Measurements from ENCODE around the gene PDE8B. TPM values are rescaled to one million over a fixed set of nuclear protein-coding genes. Genes with fewer than 3 reads are reported as not detected.

Gene PDE8B
- total RNA-seq, 1 donor from 2014 or later, result 2.6 TPM

DNA sequence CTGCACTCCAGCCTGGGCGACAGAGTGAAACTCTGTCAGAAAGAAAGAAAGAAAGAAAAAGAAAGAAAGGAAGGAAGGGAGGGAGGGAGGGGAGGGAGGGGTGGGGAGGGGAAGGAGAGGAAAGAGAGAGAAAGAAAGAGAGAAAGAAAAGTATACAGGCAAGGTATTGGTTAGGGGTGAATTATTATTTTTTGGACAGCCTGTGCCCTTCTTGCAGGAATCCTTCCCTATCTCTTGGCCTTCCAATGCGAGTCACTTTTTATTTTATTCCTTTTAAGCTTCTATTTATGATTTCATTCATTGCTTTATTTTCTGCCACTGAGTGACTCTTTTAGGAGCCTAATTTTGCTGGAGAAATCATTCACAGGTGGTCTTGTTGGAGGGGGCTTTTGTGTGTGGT lies 98.7 kb downstream of the PDE8B start:
- H3K9me3 Mint-ChIP-seq (ENCODE audit: low read depth), result peaks cover 4% of the 10 kb centered on the region
- no peak for DNase-seq (ENCODE audit: low spot score, unreplicated experiment)
- no peak overlapping the region for H3K4me3 Mint-ChIP-seq (ENCODE audit: low read depth)
- H3K4me1 Mint-ChIP-seq (ENCODE audit: low read depth), result peaks cover 14% of the 10 kb centered on the region
- no peaks in the 10 kb centered on the region for H3K36me3 Mint-ChIP-seq (ENCODE audit: insufficient read depth)
- TF ChIP-seq, protein P1, sequence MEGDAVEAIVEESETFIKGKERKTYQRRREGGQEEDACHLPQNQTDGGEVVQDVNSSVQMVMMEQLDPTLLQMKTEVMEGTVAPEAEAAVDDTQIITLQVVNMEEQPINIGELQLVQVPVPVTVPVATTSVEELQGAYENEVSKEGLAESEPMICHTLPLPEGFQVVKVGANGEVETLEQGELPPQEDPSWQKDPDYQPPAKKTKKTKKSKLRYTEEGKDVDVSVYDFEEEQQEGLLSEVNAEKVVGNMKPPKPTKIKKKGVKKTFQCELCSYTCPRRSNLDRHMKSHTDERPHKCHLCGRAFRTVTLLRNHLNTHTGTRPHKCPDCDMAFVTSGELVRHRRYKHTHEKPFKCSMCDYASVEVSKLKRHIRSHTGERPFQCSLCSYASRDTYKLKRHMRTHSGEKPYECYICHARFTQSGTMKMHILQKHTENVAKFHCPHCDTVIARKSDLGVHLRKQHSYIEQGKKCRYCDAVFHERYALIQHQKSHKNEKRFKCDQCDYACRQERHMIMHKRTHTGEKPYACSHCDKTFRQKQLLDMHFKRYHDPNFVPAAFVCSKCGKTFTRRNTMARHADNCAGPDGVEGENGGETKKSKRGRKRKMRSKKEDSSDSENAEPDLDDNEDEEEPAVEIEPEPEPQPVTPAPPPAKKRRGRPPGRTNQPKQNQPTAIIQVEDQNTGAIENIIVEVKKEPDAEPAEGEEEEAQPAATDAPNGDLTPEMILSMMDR (IDR thresholded peaks at IDR 0.05; ENCODE audit: unreplicated experiment), result no peak
- peaks cover 9% of the 10 kb centered on the region for H3K27me3 Mint-ChIP-seq
- no peak overlapping the region for H3K27ac Mint-ChIP-seq

DNA sequence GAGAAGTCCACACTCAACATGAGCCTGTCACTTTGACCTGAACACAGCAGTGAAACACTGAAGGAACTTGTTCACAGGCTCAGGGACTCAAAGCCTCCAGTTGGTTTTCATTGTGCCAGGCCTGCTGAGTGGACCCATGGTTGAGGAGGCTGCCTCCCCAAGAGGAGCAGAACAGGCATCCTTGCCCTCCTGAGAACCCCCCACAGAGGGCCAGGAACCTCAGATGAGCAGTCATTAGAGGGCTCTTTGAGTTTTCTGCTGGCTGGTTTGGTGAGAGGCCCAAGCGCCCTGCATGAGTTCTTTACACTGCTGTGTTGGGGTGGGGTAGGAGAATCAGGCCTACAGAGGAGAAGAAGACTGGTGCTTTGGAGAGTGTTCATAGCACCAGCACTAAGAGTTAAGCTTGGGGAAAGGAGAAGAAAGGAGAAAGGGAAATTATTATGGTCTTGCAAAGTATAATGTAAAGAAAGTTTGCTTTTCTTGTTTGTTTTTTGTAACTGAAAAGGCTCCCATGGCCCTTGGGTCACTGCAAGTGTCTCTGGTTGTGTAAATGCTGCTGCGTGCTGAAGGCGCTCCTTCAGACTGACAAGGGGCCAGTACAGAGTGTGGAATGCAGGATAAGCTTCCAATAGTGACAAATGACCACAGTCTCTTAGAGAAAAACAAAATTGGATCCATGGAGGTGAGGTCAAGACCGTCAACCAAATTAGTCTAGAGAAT lies 100.2 kb downstream of the PDE8B start:
- no peak for DNase-seq (ENCODE audit: low spot score, unreplicated experiment)
- Mint-ChIP-seq H3K4me1 (ENCODE audit: low read depth) (peaks cover 11% of the 10 kb centered on the region), H3K4me3 (ENCODE audit: low read depth) (no peak overlapping the region), H3K27me3 (peaks cover 4% of the 10 kb centered on the region), H3K36me3 (ENCODE audit: insufficient read depth) (no peaks in the 10 kb centered on the region), H3K27ac (no peak overlapping the region), H3K9me3 (ENCODE audit: low read depth) (peaks cover 6% of the 10 kb centered on the region)
- TF ChIP-seq, protein P1 (IDR thresholded peaks at IDR 0.05; ENCODE audit: unreplicated experiment), result no peak

DNA sequence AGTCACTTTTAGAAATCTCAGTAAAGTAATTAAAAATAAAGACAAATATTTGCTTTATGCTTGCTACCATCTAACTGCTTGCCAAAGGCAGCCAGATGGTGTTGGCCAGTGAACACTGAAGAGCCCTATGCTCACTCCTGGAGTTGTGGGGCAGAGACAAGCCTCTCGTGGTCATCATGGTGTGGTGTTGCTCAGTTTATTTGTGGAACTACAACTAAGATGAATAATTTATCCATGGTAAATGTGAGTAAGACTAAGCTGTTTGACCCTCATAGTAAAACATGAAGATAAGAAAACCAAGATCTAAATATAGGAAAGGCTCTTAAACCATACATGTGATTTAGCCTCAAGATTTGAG lies 100.7 kb downstream of the PDE8B start:
- no peaks in the 10 kb centered on the region for H3K27me3 Mint-ChIP-seq
- H3K27ac Mint-ChIP-seq, result no peak overlapping the region
- H3K36me3 Mint-ChIP-seq (ENCODE audit: insufficient read depth), result no peaks in the 10 kb centered on the region
- H3K4me3 Mint-ChIP-seq (ENCODE audit: low read depth), result no peak overlapping the region
- peaks cover 11% of the 10 kb centered on the region for H3K4me1 Mint-ChIP-seq (ENCODE audit: low read depth)
- DNase-seq (ENCODE audit: low spot score, unreplicated experiment), result no peak
- peaks cover 6% of the 10 kb centered on the region for H3K9me3 Mint-ChIP-seq (ENCODE audit: low read depth)
- TF ChIP-seq, protein P1 (IDR thresholded peaks at IDR 0.05; ENCODE audit: unreplicated experiment), result no peak

DNA sequence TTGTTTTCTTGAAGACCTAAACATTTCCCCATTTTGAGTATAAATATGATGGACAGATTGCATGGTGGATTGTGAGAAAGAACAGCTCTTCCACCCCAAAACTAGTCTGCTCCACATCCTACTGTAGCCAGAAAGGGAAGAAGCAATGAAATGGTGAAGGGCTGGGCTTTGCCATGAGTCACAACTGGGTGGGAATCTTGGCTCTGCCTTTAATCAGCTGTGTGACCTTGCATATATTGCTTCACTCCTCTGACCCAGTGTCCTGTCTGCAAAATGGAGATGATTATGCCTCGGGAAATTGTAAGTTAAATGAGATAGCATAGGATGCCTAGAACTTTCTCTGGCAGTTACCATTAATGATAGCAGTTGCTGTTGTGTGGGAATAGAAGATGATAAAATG lies 101.9 kb downstream of the PDE8B start:
- no peaks in the 10 kb centered on the region for H3K27me3 Mint-ChIP-seq

DNA sequence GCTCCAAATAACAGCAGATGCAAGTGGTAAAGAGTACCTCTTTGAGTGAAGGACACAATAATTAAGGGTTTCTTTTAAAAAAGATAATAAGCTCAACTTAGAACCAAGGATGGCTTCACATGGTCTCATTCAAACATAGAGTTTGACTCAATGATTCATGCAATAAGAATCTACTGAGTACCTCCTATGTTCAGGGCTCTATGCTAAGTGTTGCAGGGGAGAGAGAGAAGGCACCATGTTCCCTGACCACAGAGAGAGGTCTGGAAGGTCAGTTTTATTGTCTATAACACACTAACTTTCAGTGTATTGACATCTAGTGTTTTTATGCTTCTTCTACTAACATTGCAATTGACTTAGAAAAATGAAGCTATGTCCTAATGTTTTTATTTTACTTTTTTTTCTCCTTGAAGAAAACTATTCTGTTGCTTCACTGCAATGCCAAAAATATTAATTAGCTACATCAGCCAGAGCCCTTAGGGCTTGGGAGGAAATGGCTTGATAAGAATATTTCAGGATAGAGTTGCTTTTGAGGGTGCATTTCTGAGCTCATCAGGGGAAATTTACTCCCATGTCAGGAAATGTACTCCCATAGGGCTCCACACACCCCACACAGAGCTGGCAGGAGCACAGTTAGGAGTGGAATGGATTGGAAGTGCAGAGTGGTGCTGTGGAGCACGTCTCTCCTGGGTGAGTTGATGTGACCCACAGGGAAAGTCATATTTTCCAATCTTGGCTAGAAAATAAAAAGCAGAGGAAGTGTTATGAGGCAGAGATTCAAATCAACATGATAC lies 106.6 kb downstream of the PDE8B start:
- H3K4me1 Mint-ChIP-seq (ENCODE audit: low read depth), result peaks cover 3% of the 10 kb centered on the region

More for the DNA sequence above, 101.9 kb downstream of the PDE8B start:
- peaks cover 6% of the 10 kb centered on the region for H3K9me3 Mint-ChIP-seq (ENCODE audit: low read depth)
- no peak overlapping the region for H3K27ac Mint-ChIP-seq
- TF ChIP-seq, protein P1 (IDR thresholded peaks at IDR 0.05; ENCODE audit: unreplicated experiment), result no peak
- peaks cover 6% of the 10 kb centered on the region for H3K4me1 Mint-ChIP-seq (ENCODE audit: low read depth)
- no peak for DNase-seq (ENCODE audit: low spot score, unreplicated experiment)
- no peak overlapping the region for H3K4me3 Mint-ChIP-seq (ENCODE audit: low read depth)
- no peaks in the 10 kb centered on the region for H3K36me3 Mint-ChIP-seq (ENCODE audit: insufficient read depth)

More for the DNA sequence above, 106.6 kb downstream of the PDE8B start:
- Mint-ChIP-seq H3K27ac (no peak overlapping the region), H3K9me3 (ENCODE audit: low read depth) (peaks cover 6% of the 10 kb centered on the region), H3K27me3 (no peaks in the 10 kb centered on the region), H3K36me3 (ENCODE audit: insufficient read depth) (no peaks in the 10 kb centered on the region), H3K4me3 (ENCODE audit: low read depth) (no peak overlapping the region)
- TF ChIP-seq, protein P1 (IDR thresholded peaks at IDR 0.05; ENCODE audit: unreplicated experiment), result no peak
- no peak for DNase-seq (ENCODE audit: low spot score, unreplicated experiment)
